HepG2 (cell line): ENCODE results near the gene RPS28. TPM values are rescaled to one million over a fixed set of nuclear protein-coding genes. Genes with fewer than 3 reads are reported as not detected.
A peak's percentile ranks its signal among the peaks of the same experiment; 100 is the strongest.

Source experiments
- ATAC-seq: fragments of 200-7000 bp; cut with Tn5 transposase; 3 replicates; pipeline ENCODE4 v1.9.1; 2020; ENCODE audit warnings: mild to moderate bottlenecking, moderate library complexity
- BruUV-seq: library from RNA; stranded (reverse); fragments of 400-500 nt; replicated peaks from 2 replicates; lab custom pipeline; 2021; lab: Mats Ljungman, UMichigan
- CTCF ChIA-PET: fragments of 300-600 bp; formaldehyde crosslinking; extraction: SDS; loops from one replicate; lab custom pipeline; 2021; ENCODE audit warnings: low total read pairs, inconsistent platforms, low intra/inter-chr PET ratio; lab: Yijun Ruan, JAX
- POLR2A ChIA-PET: fragments of 350-600 bp; sonication (Branson Sonifier 250); formaldehyde crosslinking; loops from one replicate; lab custom pipeline; 2020; ENCODE audit warnings: antibody characterized with exemption, inconsistent platforms; lab: Yijun Ruan, JAX
- DNase-seq: peaks from one replicate; pipeline ENCODE4 v3.0.0-alpha.2; 2015; ENCODE audit warnings: low spot score
- FAIRE-seq: peaks from 3 replicates; lab custom pipeline; 2011; peaks lifted over from hg19 to GRCh38; lab: Jason Lieb, UNC
- H2AFZ ChIP-seq: one replicate; pipeline ENCODE4 v1.6.1; 2011; ENCODE audit warnings: low read length, inconsistent platforms
- H3K27ac ChIP-seq: fragments of 300-600 bp; 3 replicates; pipeline ENCODE4 v1.8.0; 2011; ENCODE audit warnings: mixed run types, mild to moderate bottlenecking, mixed read lengths, low read length, inconsistent platforms; ENCODE audit not compliant: insufficient read depth; ENCODE audit errors: extremely low read length
- H3K27me3 ChIP-seq, 2 experiments: fragments of 200-600 bp in 1 of 2; 2 replicates in 1 of 2; 3 replicates in 1 of 2; pipeline versions ENCODE4 v1.6.0 to v1.8.0; 2011; ENCODE audit warnings: low read length in 2 of 2, mild to moderate bottlenecking in 2 of 2, moderate library complexity in 2 of 2, inconsistent platforms in 1 of 2; ENCODE audit not compliant: insufficient read depth in 2 of 2, control insufficient read depth in 1 of 2
- H3K36me3 ChIP-seq, 2 experiments: fragments of 200-600 bp in 1 of 2; replicated peaks in 1 of 2; 2 replicates in 1 of 2; 3 replicates in 1 of 2; pipeline versions ENCODE4 v1.5.1 to v1.8.0; 2011; ENCODE audit warnings: low read length in 2 of 2, inconsistent platforms in 1 of 2; ENCODE audit not compliant: insufficient read depth in 2 of 2, control insufficient read depth in 1 of 2
- H3K4me1 ChIP-seq: 2 replicates; pipeline ENCODE4 v1.5.1; 2012; ENCODE audit warnings: low read length, inconsistent platforms; ENCODE audit not compliant: insufficient read depth
- H3K4me2 ChIP-seq: 2 replicates; pipeline ENCODE4 v1.6.0; 2011; ENCODE audit warnings: low read depth, low read length, inconsistent platforms
- H3K4me3 ChIP-seq, 3 experiments: fragments of 200-600 bp in 1 of 3; sonication (generic), shearing (Covaris generic) in 1 of 3; replicated peaks in 1 of 3; 2 replicates each; pipeline ENCODE4 v1.5.1; 2011 to 2016; ENCODE audit warnings: low read length in 3 of 3, inconsistent platforms in 2 of 3, low read depth in 2 of 3, mild to moderate bottlenecking in 2 of 3, control low read depth in 1 of 3, mixed read lengths in 1 of 3; ENCODE audit not compliant: insufficient read depth in 1 of 3
- H3K79me2 ChIP-seq: one replicate; pipeline ENCODE4 v1.6.1; 2011; ENCODE audit warnings: low read length, inconsistent platforms; ENCODE audit not compliant: insufficient read depth
- H3K9ac ChIP-seq: 2 replicates; pipeline ENCODE4 v1.6.0; 2011; ENCODE audit warnings: mild to moderate bottlenecking, low read depth, low read length, inconsistent platforms; ENCODE audit not compliant: insufficient read depth
- H3K9me3 ChIP-seq: 2 replicates; pipeline ENCODE4 v1.5.1; 2012; ENCODE audit warnings: mild to moderate bottlenecking, low read length
- H4K20me1 ChIP-seq: 2 replicates; pipeline ENCODE4 v1.6.0; 2011; ENCODE audit warnings: inconsistent platforms, mild to moderate bottlenecking, low read length, moderate library complexity; ENCODE audit not compliant: insufficient read depth
- BHLHE40 ChIP-seq: IDR thresholded peaks from 2 replicates; pipeline ENCODE4 v1.6.1; 2011; ENCODE audit warnings: low read length, improper control_type of control experiment
- ETS1 ChIP-seq: sonication (generic); formaldehyde crosslinking; IDR thresholded peaks from 2 replicates; pipeline ENCODE4 v1.4.0; 2020; ENCODE audit warnings: missing genetic modification reagents
- MTA1 ChIP-seq: sonication (generic); formaldehyde crosslinking; IDR thresholded peaks from 2 replicates; pipeline ENCODE4 v1.4.0; 2020; ENCODE audit warnings: missing genetic modification reagents, mild to moderate bottlenecking, borderline replicate concordance
- MYPOP ChIP-seq: sonication (generic); formaldehyde crosslinking; IDR thresholded peaks from 2 replicates; pipeline ENCODE4 v1.8.1; 2023; ENCODE audit warnings: mild to moderate bottlenecking, moderate library complexity, missing genetic modification reagents
- RARG ChIP-seq: sonication (generic); formaldehyde crosslinking; IDR thresholded peaks from 2 replicates; pipeline ENCODE4 v1.4.0; 2020; ENCODE audit warnings: low read depth, mild to moderate bottlenecking, missing genetic modification reagents
- RBM22 ChIP-seq: fragments of 200-400 bp; formaldehyde crosslinking; optimal IDR thresholded peaks from 2 replicates; pipeline ENCODE3; 2017; ENCODE audit warnings: mild to moderate bottlenecking, low read length, moderate library complexity
- RXRA ChIP-seq: sonication (generic); formaldehyde crosslinking; IDR thresholded peaks from 2 replicates; pipeline ENCODE4 v1.5.1; 2020; ENCODE audit warnings: missing genetic modification reagents
- SNAPC4 ChIP-seq: sonication (generic); formaldehyde crosslinking; IDR thresholded peaks from 2 replicates; pipeline ENCODE4 v1.4.0; 2020; ENCODE audit warnings: mild to moderate bottlenecking, missing genetic modification reagents
- TBX2 ChIP-seq: sonication (generic); formaldehyde crosslinking; IDR thresholded peaks from 2 replicates; pipeline ENCODE4 v1.5.0; 2020; ENCODE audit warnings: missing genetic modification reagents, mild to moderate bottlenecking, borderline replicate concordance
- TSC22D2 ChIP-seq: sonication (generic); formaldehyde crosslinking; IDR thresholded peaks from 2 replicates; pipeline ENCODE4 v1.5.1; 2020; ENCODE audit warnings: missing genetic modification reagents, mild to moderate bottlenecking, borderline replicate concordance
- ZBTB7B ChIP-seq: sonication (generic); formaldehyde crosslinking; IDR thresholded peaks from 2 replicates; pipeline ENCODE4 v1.4.0; 2020; ENCODE audit warnings: missing genetic modification reagents
- ZNF652 ChIP-seq: IDR thresholded peaks from 2 replicates; pipeline ENCODE4 v1.6.1; 2016; ENCODE audit warnings: low read depth, borderline replicate concordance
- ZNF678 ChIP-seq: sonication (generic); formaldehyde crosslinking; IDR thresholded peaks from 2 replicates; pipeline ENCODE4 v1.4.0; 2020; ENCODE audit warnings: mild to moderate bottlenecking, missing genetic modification reagents
- WGBS: methylation state at CpG from one replicate; pipeline ENCODE4 v1.1.6; 2017; ENCODE audit warnings: low lambda C conversion rate; 5-methylcytosine and 5-hydroxymethylcytosine counted together
- in situ Hi-C: cut with HindIII; loops from 2 replicates; pipeline ENCODE4 v1.10.0; 2017; ENCODE audit warnings: low pct_unique_long_range_greater_than_20kb; ENCODE audit not compliant: extremely low pct_ligation_motif_present
- intact Hi-C: fragments of 100-400 bp; cut with micrococcal nuclease; formaldehyde crosslinking; loops from one replicate; pipeline ENCODE4 v1.10.0; 2022; ENCODE audit not compliant: unreplicated experiment
- polyA plus RNA-seq, 8 experiments: library from polyadenylated mRNA; depleted of rRNA in 3 of 8; stranded (reverse) in 7 of 8; unstranded in 1 of 8; fragments of >200 nt; fragmentation: Illumina TruSeq in 4 of 8; extraction: Trizol in 4 of 8; gene quantifications; 2 replicates each; pipeline versions ENCODE4 v1.2.1 to v1.2.3, GENCODE V29; 2011 to 2016; ENCODE audit warnings: low read depth in 4 of 8, missing spikeins in 1 of 8, mixed read lengths in 1 of 8; ENCODE audit not compliant: insufficient read depth in 1 of 8
- total RNA-seq, 5 experiments: library from RNA; depleted of rRNA; stranded (reverse); fragments of >200 nt; fragmentation: Illumina TruSeq; extraction: Trizol; gene quantifications; 2 replicates each; pipeline ENCODE4 v1.2.3, GENCODE V29; 2016; ENCODE audit warnings: low read depth in 1 of 5

Gene RPS28
- total and polyA plus RNA-seq, 2 of the 13 experiments (the other 11 are each of a cell fraction or from before 2014, with no cell fraction given) = 281 to 545 TPM

- intact Hi-C loops (no loop called here), in situ Hi-C loops (no loop called here)
- FAIRE-seq (no peak), ATAC-seq (peak; percentile 67), DNase-seq (no peak)
- H3K79me2 ChIP-seq = no peaks in the 10 kb centered on the region
- peak within 1 kb of the TSS; percentile 56 to 79 (median 74); a peak in 5 of 6 replicates for H3K4me3 ChIP-seq
- H4K20me1 ChIP-seq = no peaks in the 10 kb centered on the region
- peaks cover 67% of the 10 kb centered on the region for H3K4me1 ChIP-seq
- no peaks in the 10 kb centered on the region for H3K9me3 ChIP-seq
- peak within 1 kb of the TSS; percentile 95 for H3K4me2 ChIP-seq
- H3K27ac ChIP-seq = peak within 1 kb of the TSS; percentile 64
- H2AFZ ChIP-seq = no peak within 1 kb of the TSS
- WGBS = 16% methylated on average over 16 of the region's 81 CpGs
- peak within 1 kb of the TSS; percentile 75 for H3K9ac ChIP-seq
- BruUV-seq = TSS peak; percentile 76
- ChIA-PET POLR2A (interaction anchor here (0.6 to 5.1 kb wide), 10 partner anchors 8 to 159 kb away, joined by 3 to 33 read pairs (median 4); partner anchors contain the start of genes MARCHF2 and RAB11B), CTCF (no interaction called here)
- peaks cover 0 to 3% of the 10 kb centered on the region in 2 experiments; a peak in 1 of 5 replicates for H3K27me3 ChIP-seq
- no peaks in the 10 kb centered on the region; a peak in 1 of 5 replicates for H3K36me3 ChIP-seq
- TF ChIP-seq BHLHE40 (no peak), MTA1 (CRISPR knock-in tag) (peak; percentile 88; the same call in 1 of the 2 replicates), TSC22D2 (CRISPR knock-in tag) (peak; percentile 44; the same call in 1 of the 2 replicates), ZBTB7B (peak; percentile 68; the same call in 1 of the 2 replicates), ZNF652 (CRISPR knock-in tag) (no peak), SNAPC4 (CRISPR knock-in tag) (no peak), RXRA (peak; percentile 77; the same call in 1 of the 2 replicates), ZNF678 (CRISPR knock-in tag) (0 out of 2 replicates have a peak, but pooled peaks have one; percentile 55), RARG (CRISPR knock-in tag) (0 out of 2 replicates have a peak, but pooled peaks have one; percentile 49), MYPOP (CRISPR knock-in tag) (peak; percentile 96), ETS1 (CRISPR knock-in tag) (no peak), TBX2 (CRISPR knock-in tag) (peak; percentile 58; the same call in 1 of the 2 replicates), RBM22 (peak; percentile 34)
Observed at GRCh38 chr19:8363803-8364771, 42.8 kb downstream of the RPS28 start, which contains the start of gene ANGPTL4. Gene ANGPTL4, plus strand, starts transcription at chr19:8364155. Its CDS starts 167 bp downstream, at chr19:8364322.
